Activated CD4-positive, alpha-beta T cell treated with anti-CD3 and anti-CD28 coated beads, Interleukin-2, amount 50 U/mL, for 4 hours (primary cell): ENCODE measurements around the gene SMARCC1.
"Not testable (repeated sequence)": the region's sequence is repeated elsewhere in the genome, so short reads cannot be mapped to it uniquely, and the experiment has no call there.

Experiments
- DNase-seq, 2 experiments: peaks; one replicate each; pipeline ENCODE4 v3.0.0-alpha.2; 2020

SMARCC1 gene

GRCh38 chr3:47781685-47782445, at the start of gene SMARCC1:
SMARCC1 (minus strand) TSS chr3:47781893; CDS start chr3:47781797, 96 bp downstream.
- peak; percentile 92 to 95 for DNase-seq

DNA sequence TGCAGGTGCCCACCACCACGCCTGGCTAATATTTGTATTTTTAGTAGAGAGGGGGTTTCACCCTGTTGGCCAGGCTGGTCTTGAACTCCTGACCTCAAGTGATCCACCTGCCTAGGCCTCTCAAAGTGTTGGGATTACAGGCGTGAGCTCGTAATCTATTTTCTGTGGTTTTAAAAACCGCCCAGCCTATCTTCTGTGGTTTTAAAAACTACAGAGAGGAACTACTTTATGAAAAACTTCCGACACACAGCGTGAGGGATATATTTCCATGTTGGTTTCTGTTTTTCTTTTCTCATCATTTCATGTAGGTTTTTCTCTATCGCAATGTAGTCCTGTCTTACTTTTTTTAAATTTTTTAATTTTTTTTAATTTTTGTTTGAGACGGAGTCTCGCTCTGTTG, 47.8 kb upstream of the SMARCC1 start:
- DNase-seq: not testable (repeated sequence)

GRCh38 chr3:47825590-47825989, 43.9 kb upstream of the SMARCC1 start:
- DNase-seq: no peak

- peak; percentile 56 to 64 for DNase-seq
Observed at GRCh38 chr3:47824541-47825473, 43.1 kb upstream of the SMARCC1 start.

DNA sequence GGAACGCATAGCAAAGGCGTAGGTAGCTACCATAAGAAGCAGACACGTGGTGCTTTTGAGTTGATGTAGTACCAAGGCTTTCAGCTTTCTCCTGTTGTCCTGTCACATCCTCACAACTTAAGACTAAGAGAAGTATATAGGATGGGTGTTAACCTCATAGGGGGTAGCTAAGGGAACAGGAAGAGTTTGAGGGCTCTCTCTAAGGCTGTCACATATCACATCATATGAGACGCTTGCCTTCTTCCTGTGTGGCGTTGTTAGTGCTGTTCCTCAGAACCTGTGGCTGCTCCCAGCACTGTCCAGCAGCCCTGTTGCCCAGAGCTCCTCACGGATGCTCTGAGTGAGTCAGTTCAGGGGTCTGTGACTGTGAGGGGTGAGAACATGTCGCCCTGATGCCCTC, 35.9 kb upstream of the SMARCC1 start:
- DNase-seq: no peak

DNA sequence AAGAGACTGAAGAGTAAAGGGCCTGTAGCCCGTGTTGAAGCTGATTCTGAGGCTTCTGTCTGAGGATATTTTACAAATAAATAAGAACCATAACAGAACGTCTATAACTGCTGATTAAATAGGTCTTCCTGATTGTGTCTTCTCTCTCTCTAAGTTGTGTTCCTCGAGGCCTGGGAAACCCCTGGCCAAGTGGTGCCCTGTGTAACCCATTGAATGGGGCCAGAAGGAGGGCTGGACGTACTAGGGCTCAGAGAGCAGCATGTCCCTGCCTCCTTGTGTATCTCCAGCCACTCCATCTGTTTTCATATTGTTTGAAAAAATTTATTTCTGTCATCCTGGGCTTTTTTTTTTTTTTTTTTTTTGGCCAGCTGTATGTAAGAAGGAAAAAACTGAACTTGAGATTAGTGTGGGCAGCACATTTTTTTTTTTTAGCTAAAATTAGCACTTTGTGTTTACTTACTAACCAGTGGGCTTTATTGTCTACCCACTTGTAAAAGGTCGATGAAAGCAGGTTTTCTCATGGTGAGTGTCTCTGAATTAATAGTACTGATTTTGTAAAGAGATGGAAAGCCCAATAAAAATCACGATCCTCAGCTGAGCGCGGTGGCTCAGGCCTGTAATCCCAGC, 32.0 kb upstream of the SMARCC1 start:
- DNase-seq: no peak

DNA sequence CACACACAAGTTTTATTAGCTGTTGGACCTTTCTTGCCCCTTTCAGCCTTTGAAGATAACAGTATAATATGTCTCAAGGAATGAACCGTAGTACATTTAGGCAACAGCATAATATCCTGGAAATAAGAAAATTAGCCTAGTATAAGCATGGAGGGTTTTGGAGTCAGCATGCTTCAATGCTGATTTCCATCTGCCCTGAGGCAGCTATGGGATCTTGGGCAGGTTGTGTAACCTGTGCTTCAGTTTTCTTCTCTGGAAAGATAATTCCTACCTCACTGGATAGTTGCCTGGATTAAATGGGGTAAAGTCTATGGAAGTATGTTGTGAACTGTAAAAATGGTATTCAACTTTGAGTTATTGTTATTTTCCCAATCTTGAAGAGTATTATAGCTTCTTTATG, 22.9 kb upstream of the SMARCC1 start:
- no peak for DNase-seq

DNA sequence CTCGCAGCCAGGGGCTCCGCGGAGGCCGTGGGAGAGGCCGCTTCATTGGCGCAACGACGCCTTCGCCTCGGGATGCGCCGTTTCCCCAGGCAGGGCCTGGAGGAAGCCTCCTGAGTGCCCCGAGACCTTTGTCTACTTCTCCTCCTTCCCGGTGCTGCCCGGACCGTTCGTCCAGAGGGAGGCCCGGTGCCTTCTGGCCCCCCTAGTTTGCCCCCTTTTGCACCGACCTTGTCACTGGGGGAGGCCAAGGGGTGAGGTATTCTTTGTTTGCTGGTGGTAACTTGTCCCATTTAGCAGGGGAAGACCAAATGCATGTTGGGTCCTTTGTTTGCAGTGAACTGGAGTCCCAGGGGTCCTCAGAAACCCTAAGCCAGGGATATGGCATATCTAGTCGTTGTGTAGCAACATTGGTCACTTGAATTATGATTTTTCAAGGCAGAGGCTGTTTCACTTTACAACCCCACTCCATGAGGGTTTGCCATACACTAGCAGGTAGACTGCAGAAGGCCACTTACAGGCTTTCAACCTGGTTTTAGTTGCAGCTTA, 21.9 kb upstream of the SMARCC1 start:
- DNase-seq: no peak

- DNase-seq: peak; percentile 79 to 81
Observed at GRCh38 chr3:47802734-47803479, 21.2 kb upstream of the SMARCC1 start, which contains the start of gene DHX30. DHX30 (plus strand) TSS chr3:47803138; CDS start chr3:47810684, 7,546 bp downstream.

DNA sequence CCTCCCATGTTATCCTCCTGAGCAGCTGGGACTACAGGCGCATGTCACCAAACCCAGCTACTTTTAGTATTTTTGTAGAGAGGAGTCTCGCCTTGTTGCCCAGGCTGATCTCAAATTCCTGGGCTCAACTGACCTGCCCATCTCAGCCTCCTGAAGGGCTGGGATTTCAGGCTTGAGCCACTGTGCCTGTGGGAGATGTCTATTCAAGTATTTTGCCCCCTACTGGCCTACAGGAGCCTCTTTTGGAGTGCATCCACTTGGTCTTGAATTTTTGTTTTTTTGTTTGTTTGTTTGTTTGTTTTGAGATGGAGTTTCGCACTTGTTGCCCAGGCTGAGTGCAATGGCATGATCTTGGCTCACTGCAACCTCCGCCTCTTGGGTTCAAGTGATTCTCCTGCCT, 18.0 kb upstream of the SMARCC1 start:
- DNase-seq: no peak

DNA sequence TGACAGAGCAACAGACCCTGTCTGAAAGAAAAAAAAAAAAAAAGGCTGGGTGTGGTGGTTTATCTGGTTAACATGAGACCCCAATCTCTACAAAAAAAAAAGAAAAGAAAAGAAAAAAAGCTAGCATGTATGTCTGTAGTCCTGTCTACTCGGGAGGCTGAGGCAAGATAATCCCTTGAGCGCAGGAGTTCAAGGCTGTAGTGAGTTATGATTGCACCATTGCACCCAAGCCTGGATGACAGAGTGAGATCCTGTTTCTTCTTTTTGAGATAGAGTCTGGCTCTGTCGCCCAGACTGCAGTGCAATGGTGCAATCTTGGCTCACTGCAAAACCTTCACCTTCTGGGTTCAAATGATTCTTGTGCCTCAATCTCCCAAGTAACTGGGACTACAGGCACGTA, 12.9 kb upstream of the SMARCC1 start:
- DNase-seq: no peak

- DNase-seq: no peak
Observed at GRCh38 chr3:47792699-47793098, 11.0 kb upstream of the SMARCC1 start.

DNA sequence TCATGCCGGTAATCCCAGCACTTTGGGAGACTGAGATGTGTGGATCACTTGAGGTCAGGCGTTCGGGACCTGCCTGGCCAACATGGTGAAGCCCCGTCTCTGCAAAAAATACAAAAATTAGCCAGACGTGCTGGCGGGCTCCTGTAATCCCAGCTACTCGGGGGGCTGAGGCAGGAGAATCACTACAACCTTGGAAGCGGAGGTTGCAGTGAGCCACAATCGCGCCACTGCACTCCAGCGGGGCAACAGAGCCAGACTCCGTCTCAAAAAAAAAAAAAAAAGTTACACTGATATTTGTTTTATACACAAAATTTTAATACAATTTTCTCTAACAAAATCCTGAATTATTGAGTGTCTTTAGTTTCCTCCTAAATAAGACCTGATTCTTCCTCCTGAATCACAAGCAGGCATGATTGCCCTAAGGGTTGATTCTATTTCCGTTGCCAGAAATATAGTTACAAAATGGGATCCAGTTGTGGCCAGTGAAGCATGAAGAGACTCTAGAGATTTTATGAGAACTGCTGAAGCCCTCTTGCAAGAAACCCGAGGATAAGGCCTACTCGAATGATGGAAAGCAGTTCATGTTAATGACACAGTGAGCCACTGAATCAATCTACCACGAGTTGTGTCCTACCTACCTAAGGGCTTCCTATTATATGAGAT, 9.6 kb upstream of the SMARCC1 start:
- no peak for DNase-seq

- DNase-seq: no peak
Observed at GRCh38 chr3:47783673-47784072, 2.0 kb upstream of the SMARCC1 start.

DNA sequence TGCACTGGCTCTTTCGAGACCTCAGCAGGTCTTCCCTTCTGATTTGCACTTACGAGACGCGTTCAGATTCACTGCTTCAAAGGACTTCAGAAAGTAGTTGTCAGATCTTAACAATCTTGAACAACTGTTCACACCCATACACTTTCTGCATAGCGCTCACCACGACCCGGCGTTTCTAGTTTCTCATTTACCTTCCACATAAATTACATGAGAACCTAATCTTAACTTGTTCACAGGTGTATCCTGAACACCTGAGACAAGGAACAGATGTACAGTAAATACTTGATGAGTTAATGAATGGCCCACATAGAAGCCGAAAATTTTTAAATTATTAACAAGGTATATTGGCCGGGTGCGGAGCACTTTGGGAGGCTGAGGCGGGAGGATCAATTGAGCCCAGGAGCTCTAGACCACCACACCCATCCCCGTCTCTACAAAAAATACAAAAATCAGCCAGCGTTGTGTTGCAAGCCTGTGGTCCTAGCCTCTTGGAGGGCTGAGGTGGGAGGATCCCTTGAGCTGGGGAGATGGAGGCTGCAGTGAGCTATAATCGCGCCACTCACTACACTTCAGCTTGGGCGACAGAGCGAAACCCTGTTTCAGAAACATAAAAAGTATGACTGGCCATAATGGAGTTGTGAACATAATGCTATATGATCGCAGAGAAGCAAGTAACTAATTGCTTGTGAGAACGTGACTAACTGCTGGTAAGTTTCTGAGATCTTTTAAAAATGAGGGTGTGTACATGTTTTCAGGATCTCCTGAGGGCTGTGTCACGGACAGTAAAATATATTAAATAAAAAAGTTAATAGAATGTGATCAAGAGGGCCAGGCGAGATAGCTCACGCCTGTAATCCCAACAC, 984 bp upstream of the SMARCC1 start:
- DNase-seq: no peak

- DNase-seq: peak; percentile 54
Observed at GRCh38 chr3:47780741-47781684, 680 bp downstream of the SMARCC1 start.

- DNase-seq: no peak
Observed at GRCh38 chr3:47778746-47779145, 2.9 kb downstream of the SMARCC1 start.

DNA sequence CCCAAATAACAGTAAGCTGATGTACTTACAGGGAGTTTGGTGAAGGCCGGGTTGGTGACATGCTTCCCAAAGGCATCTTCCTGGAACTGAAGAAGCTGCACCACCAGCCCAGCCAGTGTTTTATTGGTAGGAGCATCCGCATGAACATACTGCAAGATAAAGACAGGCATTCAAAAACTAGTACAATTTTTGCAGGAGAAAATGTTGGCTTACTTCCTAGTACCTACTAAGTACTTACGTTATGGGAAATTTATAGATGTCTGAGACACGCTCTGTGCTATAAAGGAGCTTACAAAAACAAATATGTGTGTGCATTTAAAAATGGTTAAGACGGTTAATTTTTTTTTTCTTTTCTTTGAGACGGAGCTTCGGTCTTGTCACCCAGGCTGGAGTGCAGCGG, 8.9 kb downstream of the SMARCC1 start:
- no peak for DNase-seq

DNA sequence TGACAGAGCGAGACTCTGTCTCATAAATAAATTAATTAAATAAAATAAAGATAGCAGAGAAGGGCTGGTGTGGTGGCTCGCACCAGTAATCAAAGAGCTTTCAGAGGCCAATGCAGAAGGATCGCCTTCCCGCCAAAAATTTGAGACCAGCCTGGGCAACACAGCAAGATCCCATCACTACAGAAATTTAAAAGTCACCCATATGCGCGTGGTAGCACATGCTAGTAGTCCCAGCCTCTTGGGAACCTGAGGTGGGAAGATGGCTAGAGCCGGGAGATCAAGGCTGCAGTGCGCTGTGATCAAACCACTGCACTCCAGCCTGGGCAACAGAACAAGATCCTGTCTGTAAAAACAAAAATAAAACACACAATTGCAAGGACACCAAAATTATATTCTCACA, 9.6 kb downstream of the SMARCC1 start:
- no peak for DNase-seq

DNA sequence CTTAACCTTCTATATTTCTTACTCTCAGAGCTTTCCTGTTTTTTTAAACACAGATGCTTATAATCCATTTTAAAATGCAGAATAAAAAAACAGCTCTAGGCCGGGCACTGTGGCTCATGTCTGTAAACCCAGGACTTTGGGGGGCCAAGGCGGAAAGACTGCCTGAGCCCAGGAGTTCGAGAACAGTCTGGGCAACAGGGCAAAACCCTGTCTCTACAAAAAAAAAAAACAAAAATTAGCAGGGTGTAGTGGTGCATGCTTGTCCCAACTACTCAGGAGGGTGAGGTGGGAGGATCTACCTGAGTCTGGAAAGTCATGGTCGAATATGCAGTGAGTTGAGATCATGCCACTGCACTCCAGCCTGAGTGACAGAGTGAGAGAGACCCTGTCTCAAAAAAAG, 15.5 kb downstream of the SMARCC1 start:
- DNase-seq: no peak
